ENCODE data around the gene SLC2A4RG.

SLC2A4RG gene

GRCh38 chr20:63696628-63697356 lies 42.8 kb upstream of the SLC2A4RG start, which contains the start of gene TNFRSF6B:
TNFRSF6B (plus strand) TSS chr20:63696652; CDS start chr20:63696768, 116 bp downstream.
- no peak for DNase-seq (ENCODE audit: low read depth)
- TF ChIP-seq CTCF (IDR thresholded peaks at IDR 0.05; ENCODE audit: control insufficient read depth, insufficient read depth, low read depth, low read length, missing control alignments), result no peak
- H3K4me3 ChIP-seq (ENCODE audit: control insufficient read depth, low read depth, low read length), result peak within 1 kb of the TSS; percentile 9

- no peak for TF ChIP-seq CTCF (IDR thresholded peaks at IDR 0.05; ENCODE audit: control insufficient read depth, insufficient read depth, low read depth, low read length, missing control alignments)
Measured at GRCh38 chr20:63697357-63697867, 42.2 kb upstream of the SLC2A4RG start.

GRCh38 chr20:63697868-63698545 lies 41.6 kb upstream of the SLC2A4RG start:
- H3K4me3 ChIP-seq (ENCODE audit: control insufficient read depth, low read depth, low read length), result no peak overlapping the region

More at GRCh38 chr20:63697357-63697867, 42.2 kb upstream of the SLC2A4RG start:
- H3K4me3 ChIP-seq (ENCODE audit: control insufficient read depth, low read depth, low read length), result peak overlapping the region; percentile 9; the same call in 1 of the 2 replicates
- no peak for DNase-seq (ENCODE audit: low read depth)

GRCh38 chr20:63698739-63699465 lies 40.7 kb upstream of the SLC2A4RG start:
- no peak overlapping the region; the same call in 1 of the 2 replicates for H3K4me3 ChIP-seq (ENCODE audit: control insufficient read depth, low read depth, low read length)
- peak; percentile 69 for DNase-seq (ENCODE audit: low read depth)
- no peak for TF ChIP-seq CTCF (IDR thresholded peaks at IDR 0.05; ENCODE audit: control insufficient read depth, insufficient read depth, low read depth, low read length, missing control alignments)

More at GRCh38 chr20:63697868-63698545, 41.6 kb upstream of the SLC2A4RG start:
- no peak for DNase-seq (ENCODE audit: low read depth)
- TF ChIP-seq CTCF (IDR thresholded peaks at IDR 0.05; ENCODE audit: control insufficient read depth, insufficient read depth, low read depth, low read length, missing control alignments), result no peak

GRCh38 chr20:63699466-63700198 lies 39.9 kb upstream of the SLC2A4RG start:
- DNase-seq (ENCODE audit: low read depth), result no peak
- H3K4me3 ChIP-seq (ENCODE audit: control insufficient read depth, low read depth, low read length), result no peak overlapping the region
- no peak for TF ChIP-seq CTCF (IDR thresholded peaks at IDR 0.05; ENCODE audit: control insufficient read depth, insufficient read depth, low read depth, low read length, missing control alignments)
